IPS-15b (cell line): Measurements from ENCODE around the gene MIER2.
A peak's percentile ranks its signal among the peaks of the same experiment; 100 is the strongest.

Experiments used
- H3K27me3 ChIP-seq: one replicate; pipeline ENCODE4 v1.6.1; 2013; ENCODE audit warnings: low read length; ENCODE audit not compliant: control insufficient read depth, insufficient read depth
- H3K36me3 ChIP-seq: one replicate; pipeline ENCODE4 v1.6.1; 2013; ENCODE audit warnings: low read length; ENCODE audit not compliant: control insufficient read depth, insufficient read depth
- H3K4me1 ChIP-seq: one replicate; pipeline ENCODE4 v1.6.1; 2013; ENCODE audit warnings: mild to moderate bottlenecking, low read length; ENCODE audit not compliant: control insufficient read depth, insufficient read depth
- H3K4me3 ChIP-seq: one replicate; pipeline ENCODE4 v1.5.1; 2013; ENCODE audit warnings: low read depth, low read length
- H3K9ac ChIP-seq: one replicate; pipeline ENCODE4 v1.6.1; 2013; ENCODE audit warnings: low read depth, mild to moderate bottlenecking, low read length
- H3K9me3 ChIP-seq: one replicate; pipeline ENCODE4 v1.6.1; 2013; ENCODE audit warnings: mild to moderate bottlenecking, low read length; ENCODE audit not compliant: control insufficient read depth, insufficient read depth

MIER2 gene

DNA sequence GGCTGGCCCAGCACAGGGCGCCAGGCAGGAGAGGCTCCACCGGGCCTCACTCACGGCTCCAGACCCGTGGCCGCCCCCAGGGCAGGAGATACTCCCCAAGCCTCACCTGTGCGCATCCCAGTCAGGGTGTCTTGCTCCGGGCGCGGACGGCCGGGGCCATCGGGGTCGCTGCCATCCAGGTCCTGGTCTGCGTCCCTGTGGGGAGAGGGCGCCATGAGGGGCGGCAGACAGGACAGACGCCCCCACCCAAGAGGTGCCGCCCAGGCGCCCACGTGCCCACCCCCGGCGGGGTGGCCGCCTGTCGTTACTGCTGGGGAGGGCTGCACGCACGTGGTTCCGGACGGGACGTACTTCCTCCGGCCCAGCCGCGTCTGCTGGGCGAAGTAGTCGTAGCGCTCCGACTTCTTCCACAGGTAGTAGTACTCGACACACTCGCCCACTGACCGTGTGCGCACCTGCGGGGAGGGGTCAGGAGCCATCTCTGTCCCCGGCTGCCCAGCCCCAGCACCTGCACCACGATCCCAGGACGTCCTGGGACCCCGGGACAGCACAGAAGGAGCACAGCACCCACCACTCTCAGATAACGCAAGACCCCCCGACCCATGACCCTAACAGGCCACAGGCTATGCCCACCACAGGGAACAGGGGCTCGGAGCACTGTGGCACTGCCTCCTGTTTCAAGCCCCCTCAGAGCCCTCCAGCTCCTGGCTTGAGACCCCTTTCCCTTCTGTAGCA is 36.0 kb downstream of the MIER2 start:
- no peak overlapping the region for H3K4me3 ChIP-seq
- no peak overlapping the region for H3K9ac ChIP-seq
- H3K4me1 ChIP-seq = no peaks in the 10 kb centered on the region
- H3K36me3 ChIP-seq = peaks cover 72% of the 10 kb centered on the region
- H3K9me3 ChIP-seq = peaks cover 5% of the 10 kb centered on the region
- no peaks in the 10 kb centered on the region for H3K27me3 ChIP-seq

DNA sequence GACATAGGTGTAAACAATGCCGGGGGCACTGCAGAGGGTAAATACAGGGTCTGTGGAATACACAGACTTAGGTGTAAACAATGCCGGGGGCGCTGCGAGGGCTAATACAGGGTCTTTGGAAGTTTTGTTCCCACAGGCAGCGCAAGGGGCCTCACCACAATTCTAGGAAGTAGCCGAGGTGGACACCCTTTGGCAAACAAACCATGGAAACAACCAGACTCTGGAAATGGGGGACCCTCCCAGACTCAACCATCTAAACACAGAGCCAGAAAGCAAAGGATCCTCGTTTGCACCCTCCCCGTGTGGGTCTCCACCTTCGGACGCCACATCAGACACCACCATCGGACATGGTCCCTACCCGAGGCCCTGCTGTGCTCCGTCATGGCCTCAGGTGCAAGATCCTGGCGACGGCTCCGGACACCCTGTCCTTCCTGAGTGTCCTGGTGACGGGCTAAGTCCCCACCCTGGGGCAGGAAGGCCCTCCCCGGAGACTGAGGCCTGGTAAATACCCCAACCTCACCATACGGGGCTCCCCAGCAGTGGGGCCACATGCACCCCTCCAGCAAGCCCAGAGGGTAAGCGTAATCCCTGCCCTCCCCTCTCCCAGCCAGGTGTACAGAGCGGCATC is 36.7 kb downstream of the MIER2 start:
- Histone ChIP-seq H3K4me1 (no peaks in the 10 kb centered on the region), H3K9ac (no peak overlapping the region), H3K27me3 (no peaks in the 10 kb centered on the region), H3K4me3 (no peak overlapping the region), H3K9me3 (peaks cover 5% of the 10 kb centered on the region), H3K36me3 (peaks cover 65% of the 10 kb centered on the region)

DNA sequence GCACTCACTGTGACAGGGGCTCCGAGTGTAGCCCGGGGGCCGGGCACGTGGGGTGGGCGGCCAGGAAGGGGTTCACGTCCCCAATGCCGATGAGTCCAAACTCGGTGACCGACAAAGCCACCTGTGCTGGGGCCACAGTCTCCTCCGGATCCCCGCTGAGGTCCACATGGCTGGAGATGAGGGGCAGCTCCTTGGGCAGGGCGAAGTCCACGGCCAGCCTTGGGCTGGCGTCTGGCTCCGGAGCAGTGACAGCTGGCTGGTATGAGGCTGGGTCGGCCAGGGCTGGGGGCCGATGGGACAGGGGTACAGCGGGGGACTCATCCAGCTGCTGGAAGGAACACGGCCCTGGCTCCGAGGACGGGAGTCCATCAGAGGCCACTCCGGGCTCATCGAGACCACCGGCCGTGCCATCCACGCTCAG is 37.5 kb downstream of the MIER2 start:
- no peak overlapping the region for H3K9ac ChIP-seq
- no peaks in the 10 kb centered on the region for H3K27me3 ChIP-seq
- H3K36me3 ChIP-seq = peaks cover 64% of the 10 kb centered on the region
- H3K4me1 ChIP-seq = no peaks in the 10 kb centered on the region
- H3K4me3 ChIP-seq = no peak overlapping the region
- peaks cover 5% of the 10 kb centered on the region for H3K9me3 ChIP-seq

DNA sequence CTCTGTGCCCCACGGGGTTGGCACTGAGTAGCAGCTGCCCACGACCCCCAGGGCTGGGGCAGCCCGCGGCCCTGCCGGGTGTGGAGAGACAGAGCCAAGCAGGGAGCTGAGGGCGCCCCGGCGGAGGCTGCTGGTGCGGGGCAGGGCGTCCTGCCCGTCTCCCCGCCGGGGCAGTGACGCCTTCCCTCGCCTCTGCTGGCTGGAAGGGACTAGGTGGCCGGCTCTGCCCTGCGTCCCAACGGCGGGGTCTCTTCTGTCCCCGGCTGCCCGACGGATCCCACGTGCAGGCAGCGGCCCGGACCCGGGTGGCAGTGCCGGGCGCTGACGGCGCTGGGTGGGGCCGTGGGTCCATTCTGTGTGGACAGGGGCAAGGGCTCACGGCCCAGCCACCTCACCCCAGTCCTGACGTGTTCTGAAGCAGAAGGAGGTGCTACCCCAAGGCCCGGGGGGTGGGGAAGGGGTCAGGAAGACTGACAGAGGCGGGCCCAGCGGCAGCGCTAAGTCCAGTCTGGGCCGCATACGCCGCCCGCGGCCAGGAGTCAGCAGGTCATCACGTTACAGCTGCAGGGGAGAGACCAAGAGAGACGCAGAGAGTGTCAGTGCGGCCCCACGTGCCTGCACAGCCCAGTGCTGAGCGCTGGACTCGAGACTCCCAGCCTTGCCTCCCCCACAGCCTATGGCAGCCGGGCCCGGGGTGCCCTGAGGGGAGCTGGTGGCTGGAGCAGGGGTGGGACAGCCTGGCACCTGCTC is 38.3 kb downstream of the MIER2 start:
- Histone ChIP-seq H3K4me3 (no peak overlapping the region), H3K4me1 (no peaks in the 10 kb centered on the region), H3K36me3 (peaks cover 56% of the 10 kb centered on the region), H3K9ac (no peak overlapping the region), H3K9me3 (peaks cover 5% of the 10 kb centered on the region), H3K27me3 (no peaks in the 10 kb centered on the region)

DNA sequence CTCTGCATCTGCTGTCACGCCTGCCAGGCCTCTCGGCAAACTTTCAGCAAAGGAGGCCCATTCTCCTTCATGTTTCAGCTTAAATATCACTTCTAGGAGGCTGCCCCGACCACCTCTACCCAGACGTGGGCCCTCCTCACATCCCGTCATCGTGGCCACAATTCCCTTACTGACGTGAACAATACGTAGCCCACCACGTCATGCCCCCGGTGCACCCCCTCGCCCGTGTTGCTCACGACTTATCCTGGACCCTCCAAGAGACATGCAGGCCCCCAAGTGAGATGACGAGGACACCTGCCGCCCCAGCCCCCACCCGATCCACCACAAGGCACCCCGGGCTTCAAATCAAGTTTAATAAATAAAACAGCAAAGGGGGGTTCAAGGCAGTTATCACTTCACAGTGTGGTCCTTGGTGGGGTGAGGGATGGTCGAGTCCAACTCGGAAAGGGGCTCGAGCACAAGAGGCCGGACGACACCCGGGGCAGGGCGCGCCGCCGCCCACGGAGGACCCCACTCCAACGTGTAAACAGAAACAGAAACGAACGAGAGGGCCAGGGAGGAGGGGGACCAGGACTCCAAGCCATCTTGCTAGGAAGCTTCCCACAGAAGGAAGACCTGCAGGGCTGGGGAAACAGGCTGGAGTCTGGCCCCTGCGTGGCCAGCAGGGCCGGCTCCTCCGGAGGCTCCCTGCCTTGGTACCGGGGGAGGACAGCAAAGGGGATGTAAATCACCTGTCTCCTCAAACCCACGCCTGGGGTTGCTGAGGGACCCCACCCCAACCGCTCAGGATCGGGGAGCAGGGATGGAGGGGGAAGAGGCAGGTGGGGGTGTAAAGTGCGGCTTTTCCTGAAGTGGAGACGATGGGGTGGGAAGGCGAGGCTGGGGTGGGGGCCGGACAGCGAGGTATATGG is 39.1 kb downstream of the MIER2 start:
- Histone ChIP-seq H3K27me3 (no peaks in the 10 kb centered on the region), H3K36me3 (peaks cover 47% of the 10 kb centered on the region), H3K9me3 (no peaks in the 10 kb centered on the region), H3K4me3 (no peak overlapping the region), H3K4me1 (no peaks in the 10 kb centered on the region), H3K9ac (no peak overlapping the region)

DNA sequence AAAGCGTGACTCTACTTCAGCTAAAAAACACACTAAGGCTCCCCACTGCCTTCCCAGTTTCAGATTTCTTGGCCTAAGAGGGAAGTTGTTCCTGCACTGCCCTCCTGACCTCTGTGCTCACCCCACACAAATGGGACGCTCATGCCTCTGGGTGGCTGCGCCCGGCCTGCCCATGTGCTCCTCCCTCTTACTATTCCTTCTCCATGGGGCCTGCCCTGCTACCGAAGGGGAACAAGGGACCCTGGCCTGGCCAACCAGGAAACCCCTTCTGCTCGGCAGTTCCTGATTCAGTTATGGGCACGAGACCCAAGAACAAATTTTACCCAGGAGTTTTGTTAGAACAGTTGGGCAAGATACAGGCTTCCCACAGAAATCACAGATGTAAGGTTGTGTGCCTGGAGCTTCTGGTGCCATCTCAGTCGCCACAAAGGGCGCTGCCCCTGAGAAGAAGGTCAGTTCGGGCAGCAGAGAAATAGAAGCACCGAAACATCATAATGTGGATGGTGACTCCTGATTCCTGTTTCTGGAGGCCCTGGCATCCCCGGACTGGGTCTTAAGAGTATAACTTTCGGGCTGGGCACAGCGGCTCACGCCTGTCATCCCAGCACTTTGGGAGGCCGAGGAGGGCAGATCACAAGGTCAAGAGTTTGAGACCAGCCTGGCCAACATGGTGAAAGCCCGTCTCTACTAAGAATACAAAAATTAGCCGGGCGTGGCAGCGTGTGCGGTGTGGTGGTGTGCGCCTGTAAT is 47.9 kb downstream of the MIER2 start:
- H3K4me3 ChIP-seq = no peak overlapping the region
- H3K36me3 ChIP-seq = no peaks in the 10 kb centered on the region
- peaks cover 12% of the 10 kb centered on the region for H3K27me3 ChIP-seq
- H3K9me3 ChIP-seq = no peaks in the 10 kb centered on the region
- peaks cover 8% of the 10 kb centered on the region for H3K4me1 ChIP-seq
- no peak overlapping the region for H3K9ac ChIP-seq

DNA sequence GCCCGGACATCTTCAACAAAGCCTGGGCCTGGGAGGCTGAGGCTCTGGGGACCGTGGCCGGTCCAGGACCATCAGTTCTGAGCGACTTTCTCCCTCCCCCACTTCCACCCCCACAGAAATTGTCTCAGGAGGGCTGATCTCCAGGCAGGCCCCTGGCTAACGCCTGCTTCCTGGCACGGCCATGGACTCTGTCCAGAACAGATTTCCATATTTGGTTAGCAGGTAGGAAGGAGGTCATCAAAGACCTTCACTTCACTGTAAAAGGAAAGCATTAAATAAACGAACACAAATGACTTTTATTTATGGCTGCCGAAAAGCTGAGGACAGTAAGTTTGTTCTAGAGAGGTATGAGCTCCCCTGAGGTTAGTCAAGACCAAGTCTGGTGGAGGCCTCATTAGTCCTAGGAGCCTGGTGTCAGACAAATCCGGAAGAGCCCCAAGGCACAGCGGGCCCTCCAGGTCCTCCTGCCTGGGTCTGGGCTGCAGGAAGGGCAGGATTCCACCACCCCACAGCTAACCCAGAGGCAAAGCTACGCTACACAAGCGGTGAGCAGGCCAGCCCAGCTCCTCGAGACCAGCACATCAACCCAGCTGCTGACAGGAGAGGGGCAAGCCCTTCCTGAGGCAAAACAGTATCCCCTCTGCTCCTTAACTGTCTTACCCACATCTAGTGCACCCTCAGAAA is 48.8 kb downstream of the MIER2 start:
- Histone ChIP-seq H3K36me3 (no peaks in the 10 kb centered on the region), H3K9me3 (no peaks in the 10 kb centered on the region), H3K9ac (peak overlapping the region; percentile 76), H3K27me3 (peaks cover 12% of the 10 kb centered on the region), H3K4me3 (no peak overlapping the region), H3K4me1 (peaks cover 8% of the 10 kb centered on the region)

DNA sequence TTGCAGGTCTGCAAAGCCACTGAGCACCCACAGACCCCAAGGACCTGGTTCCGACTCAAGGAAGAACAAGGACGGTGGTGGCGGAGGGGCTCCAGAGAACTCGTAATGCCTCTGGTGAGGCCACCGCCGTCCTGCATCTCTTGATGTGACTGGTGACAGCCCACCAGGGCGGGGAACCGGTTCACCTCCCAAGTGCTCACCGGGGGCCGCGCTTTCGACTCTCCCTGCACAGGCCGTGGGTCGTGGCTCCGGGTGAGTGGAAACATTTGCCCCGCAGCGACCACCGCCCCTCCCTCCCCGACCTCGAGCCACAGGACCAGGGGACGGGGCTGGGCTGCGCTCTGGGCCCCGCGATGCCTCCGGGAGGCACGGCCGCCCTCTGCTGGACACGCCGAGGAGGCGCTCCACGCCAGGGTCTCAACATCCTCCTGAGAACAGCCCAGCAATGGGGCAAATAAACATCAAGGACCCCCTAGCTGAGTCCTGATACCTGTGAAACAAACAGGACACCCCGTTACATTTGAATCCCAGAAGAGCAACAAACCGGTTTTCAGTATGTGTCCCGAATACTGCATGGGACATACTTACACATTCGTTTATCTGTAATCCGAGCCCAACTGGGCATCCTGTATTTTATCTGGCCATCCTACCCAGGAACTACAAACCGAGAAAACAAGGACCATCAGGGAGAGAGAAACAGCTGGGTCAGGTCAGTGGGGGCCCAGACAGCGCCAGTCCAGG is 49.5 kb downstream of the MIER2 start:
- Histone ChIP-seq H3K4me3 (peak overlapping the region; percentile 52), H3K27me3 (peaks cover 12% of the 10 kb centered on the region), H3K9me3 (no peaks in the 10 kb centered on the region), H3K9ac (peak overlapping the region; percentile 76), H3K36me3 (no peaks in the 10 kb centered on the region), H3K4me1 (peaks cover 8% of the 10 kb centered on the region)

DNA sequence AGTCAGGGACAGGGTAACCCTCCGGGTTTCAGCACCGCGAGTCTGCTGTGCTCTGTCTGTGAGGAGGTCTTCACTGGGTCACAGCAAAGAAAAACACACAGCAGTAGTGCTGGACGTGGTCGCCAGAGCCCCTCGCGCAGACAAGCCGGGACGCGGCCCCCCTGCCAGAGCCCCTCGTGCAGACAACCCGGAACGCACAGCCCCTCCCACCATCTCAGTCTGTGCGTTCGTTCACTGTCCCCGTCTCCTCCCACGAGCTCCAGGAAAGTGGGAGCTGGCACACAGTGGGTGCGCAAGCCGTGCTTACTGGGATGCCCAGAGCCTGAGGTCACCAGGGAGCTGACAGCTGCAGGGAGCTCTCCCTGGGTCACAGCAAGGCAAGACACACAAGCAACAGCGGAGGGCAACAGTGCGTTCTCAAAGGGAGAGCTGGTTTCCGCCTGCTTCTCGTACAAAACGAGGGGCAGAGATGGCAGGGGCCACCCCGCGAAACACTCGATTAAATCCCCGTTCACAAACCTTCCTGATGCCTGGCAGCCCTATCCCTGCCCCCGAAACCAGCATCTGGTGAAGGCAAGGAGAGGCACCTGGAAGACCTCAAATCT is 50.2 kb downstream of the MIER2 start:
- no peaks in the 10 kb centered on the region for H3K9me3 ChIP-seq
- H3K4me3 ChIP-seq = peak overlapping the region; percentile 52
- no peaks in the 10 kb centered on the region for H3K36me3 ChIP-seq
- peaks cover 8% of the 10 kb centered on the region for H3K4me1 ChIP-seq
- H3K9ac ChIP-seq = peak overlapping the region; percentile 73
- H3K27me3 ChIP-seq = peaks cover 12% of the 10 kb centered on the region
